Epithelial cell of esophagus (primary cell): Measurements from ENCODE around the gene GPR45.

Experiments used
- DNase-seq: peaks from one replicate; pipeline ENCODE4 v3.0.0; 2010; ENCODE audit warnings: low read depth
- H3K4me3 ChIP-seq: 2 replicates; pipeline ENCODE4 v1.5.1; 2011; ENCODE audit warnings: mild to moderate bottlenecking, low read length, control low read depth
- CTCF ChIP-seq: IDR thresholded peaks from 2 replicates; pipeline ENCODE4 v1.5.1; 2011; ENCODE audit warnings: low read depth, mild to moderate bottlenecking, low read length, control low read depth, inconsistent platforms; ENCODE audit not compliant: insufficient read depth; ENCODE audit errors: missing control alignments

Gene GPR45, protein sequence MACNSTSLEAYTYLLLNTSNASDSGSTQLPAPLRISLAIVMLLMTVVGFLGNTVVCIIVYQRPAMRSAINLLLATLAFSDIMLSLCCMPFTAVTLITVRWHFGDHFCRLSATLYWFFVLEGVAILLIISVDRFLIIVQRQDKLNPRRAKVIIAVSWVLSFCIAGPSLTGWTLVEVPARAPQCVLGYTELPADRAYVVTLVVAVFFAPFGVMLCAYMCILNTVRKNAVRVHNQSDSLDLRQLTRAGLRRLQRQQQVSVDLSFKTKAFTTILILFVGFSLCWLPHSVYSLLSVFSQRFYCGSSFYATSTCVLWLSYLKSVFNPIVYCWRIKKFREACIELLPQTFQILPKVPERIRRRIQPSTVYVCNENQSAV

DNA sequence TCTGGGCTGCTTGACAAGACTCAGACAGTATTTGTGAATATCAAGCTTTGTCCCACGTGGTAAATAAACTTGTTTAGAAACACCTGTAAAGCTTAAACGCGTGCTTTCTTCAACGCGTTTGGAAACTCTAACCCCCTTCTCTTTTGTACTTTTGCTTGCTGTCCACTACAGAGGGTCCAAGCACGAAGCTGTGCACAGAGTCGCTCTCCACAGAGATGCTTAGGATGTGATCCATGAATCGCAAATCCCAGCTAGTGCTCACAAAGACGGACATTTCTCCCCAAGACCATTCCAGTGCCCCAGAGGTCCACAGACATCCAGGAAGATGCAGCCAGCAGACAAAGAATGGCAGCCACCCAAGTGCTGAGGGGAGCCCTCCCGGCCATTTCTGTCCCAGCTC is at the start of gene GPR45:
GPR45 (plus strand) TSS at position 301 of the 400 bp plus-strand sequence. CDS start 116 bp downstream, outside the sequence.
- no peak within 1 kb of the TSS for H3K4me3 ChIP-seq
- TF ChIP-seq CTCF = no peak
- DNase-seq = no peak

DNA sequence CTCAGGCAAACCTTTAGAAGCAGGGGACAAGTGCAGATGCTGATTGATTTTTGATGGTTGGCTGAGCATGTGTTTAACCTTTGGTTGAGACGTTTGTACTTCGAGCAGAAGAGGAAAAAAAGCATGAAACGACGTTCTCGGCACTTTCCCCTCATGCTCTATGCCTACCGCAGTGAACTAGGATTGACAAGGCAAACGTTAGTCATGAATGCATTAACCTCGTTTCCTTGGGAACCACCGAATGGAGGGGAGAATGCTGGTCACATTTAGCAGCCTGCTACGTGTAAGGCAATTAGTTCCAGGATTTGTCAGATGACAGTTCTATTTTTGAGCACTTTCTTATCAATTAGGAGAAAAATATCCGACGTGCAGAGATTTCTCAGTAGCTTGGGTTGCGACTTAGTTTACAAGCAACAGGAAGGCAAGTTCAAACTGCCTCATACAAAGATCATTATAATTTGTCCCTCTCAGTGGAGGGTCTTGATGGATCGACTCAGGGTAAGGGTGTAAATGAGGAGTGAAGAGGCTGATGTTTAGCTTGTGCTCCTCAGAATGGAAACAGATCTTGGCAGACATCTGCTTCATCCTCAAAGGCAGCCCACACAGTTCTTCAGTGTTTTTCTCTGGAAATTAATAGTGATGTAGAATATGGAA is 47.4 kb upstream of the GPR45 start:
- DNase-seq = no peak
- no peak for TF ChIP-seq CTCF
- H3K4me3 ChIP-seq = no peak overlapping the region

GRCh38 chr2:105196651-105197050 is 44.9 kb upstream of the GPR45 start:
- TF ChIP-seq CTCF = no peak
- no peak for DNase-seq
- no peak overlapping the region for H3K4me3 ChIP-seq

GRCh38 chr2:105215586-105216192 is 25.9 kb upstream of the GPR45 start:
- no peak overlapping the region for H3K4me3 ChIP-seq
- no peak for TF ChIP-seq CTCF
- DNase-seq = no peak

DNA sequence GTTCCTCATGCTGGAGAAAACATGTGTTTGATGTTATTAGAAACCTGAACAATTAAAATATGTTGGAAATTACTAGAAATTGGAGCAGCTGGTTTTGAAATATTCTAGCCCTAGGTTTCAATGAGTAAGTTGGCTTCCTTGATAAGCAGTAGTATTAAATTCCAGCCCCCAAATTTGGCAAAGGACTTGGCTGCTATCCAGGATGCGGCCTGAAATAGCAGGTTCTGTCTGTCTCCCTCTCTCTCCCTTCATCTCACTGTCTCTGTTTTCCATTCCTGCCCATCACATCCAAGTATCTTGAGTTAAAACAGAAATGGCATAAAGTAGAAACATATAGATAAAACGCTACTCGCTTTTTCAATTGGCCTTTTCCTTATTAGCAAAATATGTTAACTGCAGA is 20.9 kb upstream of the GPR45 start:
- DNase-seq = no peak
- TF ChIP-seq CTCF = no peak
- no peak overlapping the region for H3K4me3 ChIP-seq

- no peak overlapping the region for H3K4me3 ChIP-seq
- TF ChIP-seq CTCF = no peak
- no peak for DNase-seq
These were observed 17.1 kb upstream of the GPR45 start for GRCh38 chr2:105224444-105224843.
